ENCODE results near the gene CORO7. TPM values are rescaled to one million over a fixed set of nuclear protein-coding genes. Genes with fewer than 3 reads are reported as not detected.

Gene CORO7
- total RNA-seq, 4 donors from 2014 or later = 11.0 to 38.9 (median 17.8) TPM

DNA sequence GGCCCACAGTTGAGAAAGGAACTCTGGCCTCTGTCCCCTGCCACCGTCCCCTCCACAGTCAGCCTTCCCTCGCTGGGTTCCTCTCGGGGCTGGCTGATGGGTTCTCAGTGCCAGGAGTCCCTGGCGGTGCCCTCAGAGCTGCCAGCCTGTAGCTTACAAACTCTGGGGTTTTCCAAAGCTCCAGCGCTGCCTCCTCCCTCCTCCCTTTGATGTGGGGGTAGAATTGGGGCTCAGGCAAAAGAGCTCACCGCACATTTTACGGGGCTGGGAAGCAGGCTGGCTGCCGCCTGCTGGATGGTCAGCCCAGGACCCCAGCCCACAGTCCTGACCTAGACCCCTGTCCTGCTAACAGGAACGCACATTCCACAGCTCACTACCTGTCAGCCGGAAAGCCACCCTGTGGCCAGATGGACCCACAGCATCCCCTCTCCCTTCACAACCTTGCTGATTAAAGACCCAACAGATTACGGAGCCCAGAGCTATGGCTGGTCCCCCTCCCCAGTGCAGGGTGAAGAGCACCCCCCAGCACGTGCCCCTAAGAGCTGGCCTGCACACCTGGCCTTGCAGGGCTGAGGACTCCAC lies 38.7 kb downstream of the CORO7 start:
- no peak overlapping the region for H3K4me3 ChIP-seq
- peaks cover 0 to 25% of the 10 kb centered on the region in 2 donors for H3K36me3 ChIP-seq
- peak overlapping the region in 3 of 4 donors; percentile 88 to 91 (median 89) for H3K27ac ChIP-seq
- 40 to 83% methylated on average over 1 of the region's 12 CpGs for WGBS, 2 donors (ENCODE audit: low coverage in 1 of 2)
- no peak for TF ChIP-seq POLR2A (IDR thresholded peaks at IDR 0.05)
- TF ChIP-seq EP300 (IDR thresholded peaks at IDR 0.05) = no peak
- TF ChIP-seq, protein P1, sequence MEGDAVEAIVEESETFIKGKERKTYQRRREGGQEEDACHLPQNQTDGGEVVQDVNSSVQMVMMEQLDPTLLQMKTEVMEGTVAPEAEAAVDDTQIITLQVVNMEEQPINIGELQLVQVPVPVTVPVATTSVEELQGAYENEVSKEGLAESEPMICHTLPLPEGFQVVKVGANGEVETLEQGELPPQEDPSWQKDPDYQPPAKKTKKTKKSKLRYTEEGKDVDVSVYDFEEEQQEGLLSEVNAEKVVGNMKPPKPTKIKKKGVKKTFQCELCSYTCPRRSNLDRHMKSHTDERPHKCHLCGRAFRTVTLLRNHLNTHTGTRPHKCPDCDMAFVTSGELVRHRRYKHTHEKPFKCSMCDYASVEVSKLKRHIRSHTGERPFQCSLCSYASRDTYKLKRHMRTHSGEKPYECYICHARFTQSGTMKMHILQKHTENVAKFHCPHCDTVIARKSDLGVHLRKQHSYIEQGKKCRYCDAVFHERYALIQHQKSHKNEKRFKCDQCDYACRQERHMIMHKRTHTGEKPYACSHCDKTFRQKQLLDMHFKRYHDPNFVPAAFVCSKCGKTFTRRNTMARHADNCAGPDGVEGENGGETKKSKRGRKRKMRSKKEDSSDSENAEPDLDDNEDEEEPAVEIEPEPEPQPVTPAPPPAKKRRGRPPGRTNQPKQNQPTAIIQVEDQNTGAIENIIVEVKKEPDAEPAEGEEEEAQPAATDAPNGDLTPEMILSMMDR (IDR thresholded peaks at IDR 0.05) = no peak
- no peak for TF ChIP-seq POLR2AphosphoS5 (IDR thresholded peaks at IDR 0.05)
- ATAC-seq = no peak
- H3K27me3 ChIP-seq = no peaks in the 10 kb centered on the region
- peaks cover 3 to 88% (median 57%) of the 10 kb centered on the region in 3 donors for H3K4me1 ChIP-seq
- H3K9me3 ChIP-seq = no peaks in the 10 kb centered on the region

DNA sequence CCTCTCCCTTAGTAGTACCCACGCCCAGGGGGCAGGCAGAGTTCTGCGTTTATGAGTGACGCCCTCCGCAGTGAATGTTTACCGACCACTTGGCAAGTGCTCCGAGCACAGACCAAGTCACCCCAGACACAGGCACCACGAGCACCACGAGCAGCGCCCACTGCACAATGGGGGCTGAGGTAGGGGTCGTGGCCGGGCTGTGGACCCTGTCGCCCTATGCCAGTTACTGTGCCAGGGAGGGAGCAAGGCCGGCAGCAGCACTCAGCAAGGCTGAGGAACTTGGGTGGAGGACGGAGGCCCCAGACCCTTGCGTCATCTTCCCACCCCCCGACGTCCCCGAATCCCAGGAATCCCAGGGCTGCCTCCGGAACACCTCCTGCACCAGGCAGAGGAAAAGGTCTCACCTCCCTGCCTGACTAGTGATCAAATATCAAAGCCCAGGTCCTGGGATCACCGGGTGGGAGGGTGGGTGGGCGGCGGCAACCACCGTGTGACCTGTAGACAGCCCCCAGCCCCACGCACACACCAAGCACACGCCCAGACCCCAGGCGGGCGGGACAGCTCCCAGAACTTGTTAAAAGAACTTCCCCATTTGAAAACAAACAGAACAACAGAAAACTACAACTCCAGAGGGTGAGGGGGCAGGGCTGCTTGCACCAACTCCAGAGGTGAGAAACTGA lies 39.4 kb downstream of the CORO7 start:
- H3K9me3 ChIP-seq = no peaks in the 10 kb centered on the region
- H3K4me1 ChIP-seq = peaks cover 3 to 95% (median 63%) of the 10 kb centered on the region in 3 donors
- H3K27me3 ChIP-seq = no peaks in the 10 kb centered on the region
- TF ChIP-seq POLR2A (IDR thresholded peaks at IDR 0.05) = no peak
- TF ChIP-seq POLR2AphosphoS5 (IDR thresholded peaks at IDR 0.05) = no peak
- TF ChIP-seq EP300 (IDR thresholded peaks at IDR 0.05) = no peak
- TF ChIP-seq, protein P1 (IDR thresholded peaks at IDR 0.05) = no peak
- no peak for ATAC-seq
- 40% methylated on average over 1 of the region's 27 CpGs; no CpG with 5 or more reads in 1 of the 2 donors for WGBS, 2 donors (ENCODE audit: low coverage in 1 of 2)
- peak overlapping the region in 1 of 2 donors; percentile 21 for H3K4me3 ChIP-seq
- peaks cover 0 to 19% of the 10 kb centered on the region in 2 donors for H3K36me3 ChIP-seq
- peak overlapping the region in 3 of 4 donors; percentile 88 to 91 (median 89) for H3K27ac ChIP-seq

DNA sequence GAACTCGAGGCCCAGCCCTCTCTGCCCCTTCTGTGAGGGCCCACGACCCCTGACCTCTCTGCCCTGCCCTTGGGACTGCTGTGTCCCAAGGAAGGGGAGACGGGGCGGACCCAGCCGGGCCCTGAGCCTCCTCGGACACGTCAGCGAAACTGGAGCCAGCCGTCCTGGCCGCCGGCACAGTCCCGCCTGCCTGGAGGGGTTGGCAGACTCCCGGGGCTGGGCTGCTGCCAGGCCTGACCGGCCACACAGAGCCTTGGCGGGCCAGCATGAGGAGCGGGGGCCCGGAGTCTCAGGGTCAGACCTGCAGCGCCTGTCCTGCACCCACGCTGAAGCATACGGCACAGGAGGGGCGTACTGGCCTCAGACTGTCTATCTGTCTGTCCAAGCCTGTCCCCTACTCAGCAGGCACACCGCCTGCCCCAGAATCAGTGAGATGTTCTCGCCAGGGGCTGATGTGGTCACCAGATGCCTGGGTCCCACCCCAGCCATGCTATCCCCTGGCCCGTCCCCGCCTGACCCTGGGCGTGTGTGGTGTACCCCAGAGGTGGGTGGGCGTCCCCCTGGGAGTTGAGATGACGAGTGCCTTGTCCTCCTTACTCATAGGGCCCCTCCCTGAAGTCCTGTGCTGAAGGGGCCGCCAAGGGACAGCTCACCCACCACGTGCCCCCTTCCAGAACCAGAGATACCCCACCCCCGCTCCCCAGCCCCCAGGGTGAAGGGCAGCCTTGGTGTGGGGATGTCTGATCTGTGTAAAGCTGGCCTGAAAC lies 40.1 kb downstream of the CORO7 start:
- peaks cover 3 to 98% (median 63%) of the 10 kb centered on the region in 3 donors for H3K4me1 ChIP-seq
- ATAC-seq = peak; percentile 80
- no peak for TF ChIP-seq EP300 (IDR thresholded peaks at IDR 0.05)
- no peak for TF ChIP-seq POLR2AphosphoS5 (IDR thresholded peaks at IDR 0.05)
- TF ChIP-seq POLR2A (IDR thresholded peaks at IDR 0.05) = no peak
- TF ChIP-seq, protein P1 (IDR thresholded peaks at IDR 0.05) = no peak
- H3K9me3 ChIP-seq = no peaks in the 10 kb centered on the region
- 22% methylated on average over 10 of the region's 31 CpGs; no CpG with 5 or more reads in 1 of the 2 donors for WGBS, 2 donors (ENCODE audit: low coverage in 1 of 2)
- H3K27ac ChIP-seq = peak overlapping the region; percentile 13 to 91 (median 88)
- peak overlapping the region in 1 of 2 donors; percentile 21 for H3K4me3 ChIP-seq
- no peaks in the 10 kb centered on the region for H3K27me3 ChIP-seq
- H3K36me3 ChIP-seq = peaks cover 0 to 11% of the 10 kb centered on the region in 2 donors

DNA sequence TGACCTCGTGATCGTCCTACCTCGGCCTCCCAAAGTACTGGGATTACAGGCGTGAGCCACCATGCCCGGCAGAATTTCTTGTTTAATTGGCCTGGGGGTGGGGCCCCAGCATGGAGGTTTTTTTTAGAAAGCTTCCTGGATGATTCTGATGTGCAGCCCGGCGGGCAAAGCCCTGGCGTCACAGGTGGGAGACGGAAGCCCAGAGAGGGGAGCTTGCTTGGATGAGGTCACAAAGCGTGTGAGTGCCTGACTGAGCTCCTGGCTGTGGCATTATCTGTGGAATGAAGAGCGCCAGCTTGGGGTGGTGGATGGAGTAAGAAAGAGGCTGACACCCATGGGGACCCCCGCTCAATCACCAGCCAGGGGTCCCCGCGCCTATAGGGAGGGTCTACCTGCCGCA lies 40.7 kb downstream of the CORO7 start:
- Histone ChIP-seq H3K27me3 (no peaks in the 10 kb centered on the region), H3K27ac (peak overlapping the region; percentile 13 to 91 (median 88)), H3K4me3 (peak overlapping the region in 1 of 2 donors; percentile 21), H3K4me1 (peaks cover 3 to 98% (median 69%) of the 10 kb centered on the region in 3 donors), H3K9me3 (no peaks in the 10 kb centered on the region), H3K36me3 (peaks cover 0 to 5% of the 10 kb centered on the region in 2 donors)
- TF ChIP-seq POLR2AphosphoS5 (IDR thresholded peaks at IDR 0.05) = no peak
- TF ChIP-seq, protein P1 (IDR thresholded peaks at IDR 0.05) = no peak
- TF ChIP-seq EP300 (IDR thresholded peaks at IDR 0.05) = no peak
- TF ChIP-seq POLR2A (IDR thresholded peaks at IDR 0.05) = no peak
- 60 to 62% methylated on average over 1 to 4 of the region's 15 CpGs for WGBS, 2 donors (ENCODE audit: low coverage in 1 of 2)
- no peak for ATAC-seq

Data from gastroesophageal sphincter (tissue), 4 donors.